HUES48 (cell line): Measurements from ENCODE around the gene RPP38.

Experiments used
- H3K27ac ChIP-seq: one replicate; pipeline ENCODE4 v1.7.0; 2013; ENCODE audit warnings: low read depth, low read length, inconsistent platforms
- H3K27me3 ChIP-seq: 2 replicates; pipeline ENCODE4 v1.6.1; 2013; ENCODE audit warnings: mild to moderate bottlenecking, low read length; ENCODE audit not compliant: control insufficient read depth, insufficient read depth
- H3K36me3 ChIP-seq: 2 replicates; pipeline ENCODE4 v1.6.1; 2013; ENCODE audit warnings: low read length; ENCODE audit not compliant: control insufficient read depth, insufficient read depth
- H3K4me1 ChIP-seq: 2 replicates; pipeline ENCODE4 v1.6.1; 2013; ENCODE audit warnings: mild to moderate bottlenecking, low read length; ENCODE audit not compliant: control insufficient read depth, insufficient read depth
- H3K4me3 ChIP-seq: 2 replicates; pipeline ENCODE4 v1.5.1; 2013; ENCODE audit warnings: mild to moderate bottlenecking, low read depth, low read length
- H3K9ac ChIP-seq: 2 replicates; pipeline ENCODE4 v1.6.1; 2013; ENCODE audit warnings: mild to moderate bottlenecking, low read depth, low read length, moderate library complexity
- H3K9me3 ChIP-seq: 2 replicates; pipeline ENCODE4 v1.6.1; 2013; ENCODE audit warnings: low read length; ENCODE audit not compliant: control insufficient read depth, insufficient read depth

RPP38 gene

DNA sequence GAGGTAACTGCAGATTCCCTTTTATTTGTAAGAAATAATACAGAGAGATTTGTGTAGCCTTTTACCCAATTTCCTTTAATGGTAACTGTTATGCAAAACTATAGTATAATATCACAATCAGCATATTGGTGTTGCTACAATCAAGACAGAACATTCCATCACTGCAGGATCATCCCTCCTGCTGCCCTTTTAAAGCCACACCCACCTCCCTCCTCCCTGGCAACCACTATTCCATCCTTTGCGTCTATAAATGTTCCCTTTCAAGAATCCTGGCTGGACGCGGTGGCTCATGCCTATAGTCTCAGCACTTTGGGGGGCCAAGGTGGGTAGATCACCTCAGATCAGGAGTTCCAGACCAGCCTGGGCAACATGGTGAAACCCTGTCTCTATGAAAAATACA is 21.7 kb upstream of the RPP38 start:
- peaks cover 26% of the 10 kb centered on the region for H3K9me3 ChIP-seq
- H3K4me1 ChIP-seq, result no peaks in the 10 kb centered on the region
- H3K36me3 ChIP-seq, result peaks cover 2% of the 10 kb centered on the region; the same call in 1 of the 2 replicates
- H3K9ac ChIP-seq, result no peak overlapping the region
- H3K4me3 ChIP-seq, result no peak overlapping the region
- no peak overlapping the region for H3K27ac ChIP-seq
- no peaks in the 10 kb centered on the region for H3K27me3 ChIP-seq

DNA sequence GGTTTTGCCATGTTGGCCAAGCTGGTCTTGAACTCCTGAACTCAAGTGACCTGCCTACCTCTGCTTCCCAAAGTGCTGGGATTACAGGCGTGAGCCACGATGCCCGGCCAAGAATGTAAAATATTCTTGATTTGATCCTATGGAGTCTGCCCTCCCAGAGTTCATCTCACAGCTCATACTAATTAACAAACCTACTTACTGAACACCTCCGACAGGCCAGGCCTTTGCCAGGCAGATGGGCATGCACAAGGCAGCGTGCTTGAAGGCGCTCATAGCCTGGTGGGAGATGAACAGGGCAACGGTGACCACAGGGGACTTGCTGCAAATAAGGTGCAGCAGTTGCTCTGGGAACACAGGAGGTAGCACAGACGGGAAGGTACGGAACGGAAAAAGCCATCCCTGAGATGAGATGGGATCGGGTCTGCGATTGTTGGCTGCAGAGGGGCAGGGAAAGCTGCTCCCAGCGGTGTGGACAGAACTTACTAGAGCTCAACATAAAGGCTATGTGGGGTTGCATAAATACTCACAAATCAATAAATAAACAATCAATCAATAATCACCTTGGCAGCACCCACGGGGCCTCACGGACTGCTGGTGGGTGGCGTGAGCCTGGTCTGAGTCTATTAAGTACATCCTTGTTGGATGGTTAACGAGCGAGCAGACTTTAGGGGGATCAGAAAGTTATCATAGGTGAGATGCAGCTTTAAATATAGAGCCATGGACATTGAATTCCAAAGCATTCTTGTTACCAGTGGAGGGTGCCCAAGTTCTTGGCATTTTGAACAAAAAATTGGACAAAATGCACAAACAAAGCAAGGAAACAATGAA is 13.3 kb upstream of the RPP38 start:
- Histone ChIP-seq H3K27ac (no peak overlapping the region), H3K9ac (0 out of 2 replicates have a peak overlapping the region, but pooled peaks have one; percentile 10), H3K36me3 (no peaks in the 10 kb centered on the region), H3K9me3 (no peaks in the 10 kb centered on the region), H3K4me1 (peaks cover 12% of the 10 kb centered on the region), H3K27me3 (no peaks in the 10 kb centered on the region), H3K4me3 (peak overlapping the region; percentile 19; the same call in 1 of the 2 replicates)

DNA sequence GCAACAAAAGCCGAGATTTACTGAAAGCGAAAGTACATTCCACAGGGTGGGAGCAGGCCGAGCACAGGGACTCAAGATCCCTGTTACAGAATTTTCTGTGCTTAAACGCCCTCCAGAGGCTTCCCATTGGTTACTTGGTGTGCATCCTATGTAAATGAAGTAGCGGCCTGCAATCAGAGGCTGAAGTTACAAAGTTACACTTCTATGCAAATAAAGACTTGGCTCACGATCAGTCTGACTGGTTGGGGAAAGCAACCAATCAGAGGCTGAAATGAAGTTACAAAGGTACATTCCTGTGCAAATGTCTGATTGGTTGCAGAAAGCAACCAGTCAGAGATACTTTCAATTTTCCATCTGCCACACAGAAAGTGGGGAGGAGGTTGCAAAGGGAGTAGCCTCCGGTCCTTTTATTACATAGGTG is 12.6 kb upstream of the RPP38 start:
- Histone ChIP-seq H3K4me3 (peak overlapping the region; percentile 19; the same call in 1 of the 2 replicates), H3K36me3 (no peaks in the 10 kb centered on the region), H3K9me3 (no peaks in the 10 kb centered on the region), H3K27ac (no peak overlapping the region), H3K27me3 (no peaks in the 10 kb centered on the region), H3K4me1 (peaks cover 12% of the 10 kb centered on the region), H3K9ac (0 out of 2 replicates have a peak overlapping the region, but pooled peaks have one; percentile 10)

DNA sequence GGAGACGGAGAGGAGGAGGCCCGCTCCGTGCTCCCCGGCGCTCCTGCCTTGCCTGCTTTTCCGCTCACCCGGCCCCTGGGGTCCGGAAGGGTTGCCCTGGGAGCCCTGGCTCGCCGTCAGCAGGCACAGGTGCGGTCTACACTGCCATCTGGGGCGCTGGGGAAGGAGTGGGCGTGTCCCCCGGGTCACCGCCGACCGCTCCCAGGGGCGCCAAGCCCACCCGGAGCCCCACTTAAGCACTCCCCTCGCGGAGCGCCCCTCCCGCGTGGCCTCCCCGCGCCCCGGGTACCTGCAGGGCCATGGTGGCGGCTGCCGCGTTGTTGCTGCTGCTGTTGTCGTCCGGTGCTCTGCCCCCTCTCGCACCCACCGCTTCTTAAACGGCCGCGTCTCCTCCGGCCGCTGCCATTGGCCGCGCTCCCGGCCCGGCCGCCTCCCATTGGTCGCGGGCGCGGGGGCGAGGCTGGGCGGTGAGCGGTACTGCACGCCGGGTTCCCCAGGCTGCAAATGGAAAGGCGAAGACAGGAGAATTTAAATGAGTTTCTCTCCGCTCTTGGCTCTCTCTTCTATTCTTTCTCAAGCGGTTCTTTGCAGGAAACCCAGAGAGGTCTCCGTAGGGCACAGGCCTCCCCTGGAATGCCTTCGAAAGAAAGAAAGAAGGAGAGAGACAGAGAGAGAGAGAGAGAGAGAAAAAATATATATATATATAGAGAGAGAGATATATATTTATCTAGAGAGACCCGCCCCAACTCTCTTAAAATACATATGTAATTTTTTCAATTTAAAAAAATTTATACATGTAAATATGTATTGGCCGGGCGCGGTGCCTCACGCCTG is 8.5 kb upstream of the RPP38 start, which contains the start of gene ACBD7:
Gene ACBD7, minus strand, starts transcription at position 349 of the 834 bp plus-strand sequence. Its CDS starts 48 bp downstream, at position 301.
- H3K9ac ChIP-seq, result peak within 1 kb of the TSS; percentile 70; the same call in 1 of the 2 replicates
- H3K27me3 ChIP-seq, result no peaks in the 10 kb centered on the region
- no peak within 1 kb of the TSS for H3K27ac ChIP-seq
- no peaks in the 10 kb centered on the region for H3K9me3 ChIP-seq
- H3K36me3 ChIP-seq, result no peaks in the 10 kb centered on the region
- H3K4me1 ChIP-seq, result peaks cover 12% of the 10 kb centered on the region
- H3K4me3 ChIP-seq, result peak within 1 kb of the TSS; percentile 84

DNA sequence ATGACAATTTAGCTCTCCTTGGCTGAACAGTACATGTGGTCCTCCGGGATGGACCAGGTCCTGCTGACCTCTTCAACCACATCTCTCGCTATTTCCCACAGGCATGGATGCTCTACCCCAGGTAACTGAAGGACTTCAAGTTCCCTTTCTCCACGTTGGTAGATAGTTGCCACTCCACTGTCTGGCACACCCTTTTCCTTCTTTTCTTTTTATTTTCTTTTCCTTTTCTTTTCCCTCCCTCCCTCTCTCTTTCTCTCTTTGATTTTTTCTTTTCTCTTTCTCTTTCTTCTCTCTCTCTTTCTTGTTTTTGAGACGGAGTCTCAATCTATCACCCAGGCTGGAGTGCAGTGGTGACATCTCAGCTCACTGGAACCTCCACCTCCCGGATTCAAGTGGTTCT is 5.7 kb upstream of the RPP38 start:
- H3K9me3 ChIP-seq, result no peaks in the 10 kb centered on the region

DNA sequence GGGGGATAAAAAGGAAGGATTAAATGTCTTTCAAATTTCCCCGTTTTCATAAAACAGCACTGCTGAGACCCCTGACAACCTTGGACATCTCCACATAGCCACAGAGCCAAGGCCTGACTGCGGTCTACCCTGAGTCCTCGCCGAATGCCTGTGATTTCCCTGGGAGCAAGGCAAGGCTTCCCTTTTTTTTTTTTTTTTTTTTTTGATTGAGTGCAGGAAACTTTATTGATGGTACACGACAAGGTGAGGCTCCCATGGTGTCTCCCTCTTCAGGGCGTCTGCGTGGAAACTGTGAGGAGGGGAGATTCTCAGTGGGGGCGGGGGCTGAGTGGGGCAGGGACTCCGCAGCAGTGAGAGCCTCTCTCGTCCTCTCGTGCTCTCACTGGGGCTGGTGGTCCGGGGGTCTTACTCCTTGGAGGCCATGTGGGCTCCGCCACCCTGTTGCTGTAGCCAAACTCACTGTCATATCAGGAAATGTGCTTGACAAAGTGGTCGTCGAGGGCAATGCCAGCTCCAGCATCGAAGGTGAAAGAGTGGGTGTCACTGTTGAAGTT is 4.2 kb upstream of the RPP38 start:
- H3K9ac ChIP-seq, result no peak overlapping the region
- no peaks in the 10 kb centered on the region for H3K27me3 ChIP-seq
- H3K4me1 ChIP-seq, result no peaks in the 10 kb centered on the region
- H3K36me3 ChIP-seq, result no peaks in the 10 kb centered on the region
- H3K27ac ChIP-seq, result no peak overlapping the region
- no peak overlapping the region for H3K4me3 ChIP-seq
- no peaks in the 10 kb centered on the region for H3K9me3 ChIP-seq

More for the DNA sequence above, 5.7 kb upstream of the RPP38 start:
- Histone ChIP-seq H3K27me3 (no peaks in the 10 kb centered on the region), H3K4me1 (no peaks in the 10 kb centered on the region), H3K4me3 (no peak overlapping the region), H3K27ac (no peak overlapping the region), H3K9ac (no peak overlapping the region), H3K36me3 (no peaks in the 10 kb centered on the region)

DNA sequence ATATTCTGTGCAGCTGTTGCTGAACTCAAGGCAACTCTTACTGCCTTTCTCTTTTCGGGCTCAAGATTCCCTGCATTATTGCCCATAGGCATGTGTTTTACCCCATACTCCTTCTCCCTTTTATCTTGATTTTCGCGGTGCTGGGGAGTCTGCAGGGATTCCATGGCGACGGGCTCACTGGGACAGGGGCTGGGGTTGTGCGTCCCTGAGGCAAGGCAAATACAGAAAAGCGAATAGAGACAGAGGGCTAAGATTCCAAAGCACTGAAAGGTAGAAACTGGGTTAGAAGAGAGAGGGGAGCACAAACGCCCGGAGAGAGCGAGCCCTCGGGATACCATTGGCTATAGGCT is 519 bp upstream of the RPP38 start:
- H3K4me3 ChIP-seq, result peak overlapping the region; percentile 96
- peak overlapping the region; percentile 100 for H3K27ac ChIP-seq
- peaks cover 13% of the 10 kb centered on the region; the same call in 1 of the 2 replicates for H3K36me3 ChIP-seq
- no peaks in the 10 kb centered on the region for H3K9me3 ChIP-seq
- no peaks in the 10 kb centered on the region for H3K27me3 ChIP-seq
- no peaks in the 10 kb centered on the region for H3K4me1 ChIP-seq
- no peak overlapping the region for H3K9ac ChIP-seq

DNA sequence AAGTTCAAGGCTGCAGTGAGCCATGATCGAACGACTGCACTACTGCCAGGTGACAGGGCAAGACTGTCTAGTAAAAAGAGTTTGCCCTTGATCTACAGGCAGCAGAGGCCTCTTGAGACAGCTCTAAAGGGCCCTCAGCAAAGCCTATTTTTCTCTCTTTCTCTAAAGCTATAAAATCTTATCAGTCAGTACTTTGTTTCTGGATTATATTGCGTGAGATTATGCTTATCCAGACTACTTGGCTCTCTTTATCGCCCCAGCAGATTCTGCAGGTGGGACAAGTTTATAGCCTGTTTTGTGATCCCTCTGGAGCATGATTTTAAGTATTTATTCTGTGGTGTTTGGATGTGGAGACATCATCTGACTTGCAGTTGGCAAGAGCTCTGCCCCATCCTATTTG is 2.7 kb downstream of the RPP38 start:
- peaks cover 42% of the 10 kb centered on the region for H3K36me3 ChIP-seq
- H3K9me3 ChIP-seq, result no peaks in the 10 kb centered on the region

DNA sequence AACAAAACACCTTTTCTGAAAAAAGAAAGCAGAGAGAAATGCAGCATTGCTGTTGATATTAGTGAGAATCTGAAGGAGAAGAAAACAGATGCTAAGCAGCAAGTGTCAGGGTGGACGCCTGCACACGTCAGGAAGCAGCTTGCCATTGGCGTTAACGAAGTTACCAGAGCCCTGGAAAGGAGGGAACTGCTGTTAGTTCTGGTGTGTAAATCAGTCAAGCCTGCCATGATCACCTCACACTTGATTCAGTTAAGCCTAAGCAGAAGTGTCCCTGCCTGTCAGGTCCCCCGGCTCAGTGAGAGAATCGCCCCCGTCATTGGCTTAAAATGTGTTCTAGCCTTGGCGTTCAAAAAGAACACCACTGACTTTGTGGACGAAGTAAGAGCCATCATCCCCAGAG is 6.4 kb downstream of the RPP38 start:
- Histone ChIP-seq H3K4me1 (no peaks in the 10 kb centered on the region), H3K4me3 (no peak overlapping the region), H3K9me3 (no peaks in the 10 kb centered on the region), H3K27ac (no peak overlapping the region), H3K27me3 (no peaks in the 10 kb centered on the region), H3K9ac (no peak overlapping the region), H3K36me3 (peaks cover 57% of the 10 kb centered on the region)

More for the DNA sequence above, 2.7 kb downstream of the RPP38 start:
- H3K9ac ChIP-seq, result no peak overlapping the region
- H3K27ac ChIP-seq, result no peak overlapping the region
- no peak overlapping the region for H3K4me3 ChIP-seq
- no peaks in the 10 kb centered on the region for H3K4me1 ChIP-seq
- no peaks in the 10 kb centered on the region for H3K27me3 ChIP-seq

DNA sequence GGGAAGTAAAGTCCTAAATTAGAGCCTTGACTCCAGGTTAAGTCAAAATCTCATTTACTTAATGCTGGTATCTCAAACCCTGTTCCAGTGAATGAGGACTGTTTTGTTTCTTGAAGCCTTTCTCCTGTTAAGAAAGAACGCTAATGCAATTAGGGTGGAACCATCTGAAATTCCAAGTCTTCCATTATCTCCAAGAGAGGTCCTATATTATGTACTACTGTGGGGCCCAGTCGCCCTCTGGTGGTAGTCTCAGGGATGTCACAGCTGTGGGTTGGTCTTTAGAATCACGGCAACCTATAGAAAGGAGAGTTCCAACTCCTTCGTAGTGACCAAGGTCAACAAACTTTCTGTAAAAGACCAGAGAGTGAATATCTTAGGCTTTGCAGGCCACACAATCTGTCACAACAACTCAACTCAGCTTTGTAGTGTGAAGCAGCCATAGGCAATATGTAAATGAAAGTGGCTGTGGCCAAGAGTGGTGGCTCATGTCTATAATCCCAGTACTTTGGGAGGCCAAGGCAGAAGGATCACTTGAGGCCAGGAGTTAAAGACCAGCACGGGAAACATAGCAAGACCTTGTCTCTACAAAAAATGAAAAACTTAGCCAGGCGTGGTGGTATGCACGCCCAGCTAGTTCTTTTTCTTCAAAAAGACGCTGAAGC is 9.3 kb downstream of the RPP38 start:
- H3K4me1 ChIP-seq, result no peaks in the 10 kb centered on the region
- H3K36me3 ChIP-seq, result peaks cover 58% of the 10 kb centered on the region
- no peak overlapping the region for H3K4me3 ChIP-seq
- no peak overlapping the region for H3K27ac ChIP-seq
- H3K9ac ChIP-seq, result no peak overlapping the region
- no peaks in the 10 kb centered on the region for H3K27me3 ChIP-seq
- H3K9me3 ChIP-seq, result no peaks in the 10 kb centered on the region
